ENCODE results near the gene AGAP2. TPM values are rescaled to one million over a fixed set of nuclear protein-coding genes. Genes with fewer than 3 reads are reported as not detected.
A peak's percentile ranks its signal among the peaks of the same experiment; 100 is the strongest.

The AGAP2 gene
- total and polyA plus RNA-seq, 2 donors (not counting 1 experiment from before 2014, with no cell fraction given) = 22.2 to 27.0 TPM

DNA sequence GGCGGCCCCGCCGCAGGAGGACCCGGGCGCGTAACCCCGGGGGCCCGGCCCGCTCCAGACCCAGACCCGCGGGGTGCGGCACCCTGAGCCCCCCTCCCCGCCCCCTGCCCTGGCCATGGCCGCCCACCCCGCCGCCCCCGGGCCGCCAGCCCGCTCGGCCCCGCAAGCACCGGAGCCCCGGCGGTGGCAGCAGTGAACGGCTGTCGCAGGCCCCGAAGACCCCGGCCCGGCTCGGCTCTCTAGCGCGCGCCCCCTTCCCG lies 16.6 kb upstream of the AGAP2 start:
- peak overlapping the region; percentile 16 for H2AFZ ChIP-seq (ENCODE audit: insufficient read depth, low read depth, low read length, poor library complexity, severe bottlenecking)
- ATAC-seq (ENCODE audit: low read depth) = no peak
- POLR2A ChIA-PET = interaction anchor here (1.0 kb wide), 1 partner anchor 92 kb away, joined by 4 read pairs; the partner anchor contains the start of gene CTDSP2
- H3K27me3 Mint-ChIP-seq = no peaks in the 10 kb centered on the region
- peaks cover 44 to 68% of the 10 kb centered on the region in 2 donors for H3K4me1 ChIP-seq (ENCODE audit: control insufficient read depth in 2 of 2, insufficient read depth in 2 of 2, low read length in 2 of 2)
- peak overlapping the region; percentile 96 for H3K4me3 Mint-ChIP-seq
- intact Hi-C loops (cut with micrococcal nuclease) = loop anchor here (5.0 to 10.0 kb wide), 5 partner anchors 77 to 670 kb away; partner anchors contain the start of genes CTDSP2, GLI1, INHBE and MARS1
- H3K36me3 ChIP-seq (replicated peaks in 1 of 2; ENCODE audit: control extremely low read depth in 1 of 2, control insufficient read depth in 1 of 2, extremely low read depth in 1 of 2, insufficient read depth in 2 of 2, low read length in 1 of 2) = peaks cover 1 to 38% of the 10 kb centered on the region in 2 experiments
- peak overlapping the region in 1 of 2 donors; percentile 30 for H3K27ac ChIP-seq (ENCODE audit: low read length in 2 of 2)
- H3K4me3 ChIP-seq (ENCODE audit: control extremely low read depth in 1 of 5, extremely low read depth in 1 of 5, insufficient read depth in 1 of 5, low read depth in 2 of 5, low read length in 4 of 5) = peak overlapping the region in 4 of 5 experiments; percentile 78 to 87 (median 86)
- 0% methylated on average over 7 of the region's 34 CpGs for WGBS (ENCODE audit: insufficient coverage)
- H3K9me3 ChIP-seq (ENCODE audit: control extremely low read depth in 1 of 3, control insufficient read depth in 2 of 3, insufficient read depth in 1 of 3, low read length in 2 of 3) = no peaks in the 10 kb centered on the region
- no peaks in the 10 kb centered on the region for H3K27me3 ChIP-seq (replicated peaks in 1 of 4; ENCODE audit: control extremely low read depth in 1 of 4, control insufficient read depth in 3 of 4, insufficient read depth in 4 of 4, low read length in 3 of 4)
- H3K9ac ChIP-seq (ENCODE audit: low read length) = peak overlapping the region; percentile 80
- H3K79me2 ChIP-seq (ENCODE audit: control insufficient read depth, insufficient read depth, low read length) = peaks cover 48% of the 10 kb centered on the region
- H3K4me1 Mint-ChIP-seq = peaks cover 72% of the 10 kb centered on the region
- peak overlapping the region; percentile 90 for H3K4me2 ChIP-seq (replicated peaks; ENCODE audit: low read depth, low read length, poor library complexity, severe bottlenecking)
- H3K9me3 Mint-ChIP-seq (ENCODE audit: insufficient read depth) = no peaks in the 10 kb centered on the region
- CTCF ChIA-PET = interaction anchor here (1.5 to 2.6 kb wide), 3 partner anchors 27 to 150 kb away, joined by 5 to 31 read pairs (median 7); partner anchors contain the start of gene TSFM
- TF ChIP-seq, protein P1, sequence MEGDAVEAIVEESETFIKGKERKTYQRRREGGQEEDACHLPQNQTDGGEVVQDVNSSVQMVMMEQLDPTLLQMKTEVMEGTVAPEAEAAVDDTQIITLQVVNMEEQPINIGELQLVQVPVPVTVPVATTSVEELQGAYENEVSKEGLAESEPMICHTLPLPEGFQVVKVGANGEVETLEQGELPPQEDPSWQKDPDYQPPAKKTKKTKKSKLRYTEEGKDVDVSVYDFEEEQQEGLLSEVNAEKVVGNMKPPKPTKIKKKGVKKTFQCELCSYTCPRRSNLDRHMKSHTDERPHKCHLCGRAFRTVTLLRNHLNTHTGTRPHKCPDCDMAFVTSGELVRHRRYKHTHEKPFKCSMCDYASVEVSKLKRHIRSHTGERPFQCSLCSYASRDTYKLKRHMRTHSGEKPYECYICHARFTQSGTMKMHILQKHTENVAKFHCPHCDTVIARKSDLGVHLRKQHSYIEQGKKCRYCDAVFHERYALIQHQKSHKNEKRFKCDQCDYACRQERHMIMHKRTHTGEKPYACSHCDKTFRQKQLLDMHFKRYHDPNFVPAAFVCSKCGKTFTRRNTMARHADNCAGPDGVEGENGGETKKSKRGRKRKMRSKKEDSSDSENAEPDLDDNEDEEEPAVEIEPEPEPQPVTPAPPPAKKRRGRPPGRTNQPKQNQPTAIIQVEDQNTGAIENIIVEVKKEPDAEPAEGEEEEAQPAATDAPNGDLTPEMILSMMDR (IDR thresholded peaks at IDR 0.05) = no peak
- TF ChIP-seq EZH2 (IDR thresholded peaks at IDR 0.05; ENCODE audit: borderline replicate concordance, insufficient read depth, low read depth, low read length, poor library complexity, severe bottlenecking) = no peak
- H4K20me1 ChIP-seq (ENCODE audit: control insufficient read depth, insufficient read depth, low read length, poor library complexity, severe bottlenecking) = peaks cover 41% of the 10 kb centered on the region
- no peak for DNase-seq
- no peak overlapping the region for H3K27ac Mint-ChIP-seq
